ENCODE measurements around the gene SHB. TPM values are rescaled to one million over a fixed set of nuclear protein-coding genes. Genes with fewer than 3 reads are reported as not detected.

SHB gene
- total and polyA plus RNA-seq, 2 of the 13 experiments (the other 11 are each of a cell fraction or from before 2014, with no cell fraction given) = 19.4 to 20.7 TPM

GRCh38 chr9:38009035-38009501, 60.0 kb downstream of the SHB start (continued):
- TF ChIP-seq ZNF276 (CRISPR knock-in tag; IDR thresholded peaks at IDR 0.05; ENCODE audit: low read depth) (no peak), ZNF749 (CRISPR knock-in tag; IDR thresholded peaks at IDR 0.05; ENCODE audit: borderline replicate concordance) (no peak), ZMYM3 (CRISPR knock-in tag; IDR thresholded peaks at IDR 0.05) (no peak), ZNF501 (CRISPR knock-in tag; IDR thresholded peaks at IDR 0.05) (no peak), ZNF17 (CRISPR knock-in tag; IDR thresholded peaks at IDR 0.05) (no peak), ZBTB26 (CRISPR knock-in tag; IDR thresholded peaks at IDR 0.05; ENCODE audit: borderline replicate concordance) (peak; percentile 76; the same call in 1 of the 2 replicates), SP4 (CRISPR knock-in tag; IDR thresholded peaks at IDR 0.05) (no peak; the same call in 1 of the 2 replicates), ZBTB25 (CRISPR knock-in tag; IDR thresholded peaks at IDR 0.05) (0 out of 2 replicates have a peak, but pooled peaks have one; percentile 9), MLX (CRISPR knock-in tag; IDR thresholded peaks at IDR 0.05) (no peak), ATF2 (CRISPR knock-in tag; IDR thresholded peaks at IDR 0.05) (no peak), REL (CRISPR knock-in tag; conservative IDR thresholded peaks at IDR 0.05) (no peak), ZNF441 (CRISPR knock-in tag; IDR thresholded peaks at IDR 0.05; ENCODE audit: borderline replicate concordance) (no peak), HES4 (CRISPR knock-in tag; IDR thresholded peaks at IDR 0.05; ENCODE audit: borderline replicate concordance) (no peak), NFKBIZ (CRISPR knock-in tag; IDR thresholded peaks at IDR 0.05) (no peak), FOSL1 (CRISPR knock-in tag; IDR thresholded peaks at IDR 0.05; ENCODE audit: borderline replicate concordance) (no peak), CBX2 (IDR thresholded peaks at IDR 0.05; ENCODE audit: low read depth, low read length) (no peak), CBX2 (CRISPR knock-in tag; IDR thresholded peaks at IDR 0.05; ENCODE audit: low read depth) (no peak), ARNT (IDR thresholded peaks at IDR 0.05) (no peak), ZNF460 (CRISPR knock-in tag; IDR thresholded peaks at IDR 0.05; ENCODE audit: borderline replicate concordance) (no peak), MED1 (CRISPR knock-in tag; IDR thresholded peaks at IDR 0.05) (no peak), ZNF224 (CRISPR knock-in tag; IDR thresholded peaks at IDR 0.05) (0 out of 2 replicates have a peak, but pooled peaks have one; percentile 35), THAP9 (CRISPR knock-in tag; IDR thresholded peaks at IDR 0.05; ENCODE audit: borderline replicate concordance) (peak; percentile 8; the same call in 1 of the 2 replicates), SOX5 (CRISPR knock-in tag; IDR thresholded peaks at IDR 0.05; ENCODE audit: borderline replicate concordance) (no peak)

Data from HepG2 (cell line).